ENCODE measurements around the gene TDRD15.
"Not testable (repeated sequence)": the region's sequence is repeated elsewhere in the genome, so short reads cannot be mapped to it uniquely, and the experiment has no call there.

TDRD15 gene

DNA sequence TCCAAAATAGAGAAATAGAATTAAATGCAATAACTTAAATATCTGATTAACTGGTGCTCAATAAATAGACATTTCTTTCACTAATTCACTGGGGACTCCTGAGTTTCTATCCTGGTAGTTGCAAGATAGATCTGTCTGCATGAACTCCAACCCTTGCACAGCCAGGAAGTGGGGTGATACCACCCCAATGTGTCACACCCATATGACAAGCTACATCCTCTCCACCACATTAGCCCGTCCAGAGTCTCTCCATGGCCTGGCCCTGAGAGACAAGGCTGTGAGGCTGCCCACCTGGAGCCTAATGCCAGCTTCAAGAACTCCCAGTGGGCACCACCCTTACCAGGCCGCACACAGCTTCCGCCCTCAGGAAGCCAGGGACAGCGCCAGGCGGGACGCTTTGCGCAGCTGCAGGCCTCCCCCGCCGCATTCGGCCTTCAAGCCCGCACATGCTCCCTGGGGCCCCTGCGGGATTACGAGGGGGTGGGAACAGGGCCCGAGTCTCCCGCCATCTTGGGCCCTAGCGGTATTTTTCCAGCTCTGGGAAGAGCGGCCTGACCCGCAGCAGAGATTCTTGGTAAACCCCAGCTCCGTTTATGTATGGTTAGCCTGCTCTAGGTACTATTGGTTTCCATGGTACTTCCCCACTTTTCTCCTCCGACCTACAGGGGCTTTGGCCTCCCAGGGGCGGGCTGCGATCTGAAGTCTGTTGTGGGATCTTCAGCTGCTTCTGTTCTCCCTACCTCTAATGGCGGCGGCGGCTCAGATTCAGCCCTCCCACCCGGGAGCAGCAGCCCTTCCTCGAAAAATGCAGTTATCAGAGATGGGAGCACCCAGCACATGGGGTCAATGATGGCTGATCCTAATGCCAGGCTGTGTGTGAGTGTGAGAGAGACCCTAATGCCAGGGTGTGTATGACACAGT is at the start of gene TDRD15:
Gene TDRD15, plus strand, starts transcription at position 496 of the 921 bp plus-strand sequence. CDS start 13,500 bp downstream, outside the sequence.
- DNase-seq, result no peak

DNA sequence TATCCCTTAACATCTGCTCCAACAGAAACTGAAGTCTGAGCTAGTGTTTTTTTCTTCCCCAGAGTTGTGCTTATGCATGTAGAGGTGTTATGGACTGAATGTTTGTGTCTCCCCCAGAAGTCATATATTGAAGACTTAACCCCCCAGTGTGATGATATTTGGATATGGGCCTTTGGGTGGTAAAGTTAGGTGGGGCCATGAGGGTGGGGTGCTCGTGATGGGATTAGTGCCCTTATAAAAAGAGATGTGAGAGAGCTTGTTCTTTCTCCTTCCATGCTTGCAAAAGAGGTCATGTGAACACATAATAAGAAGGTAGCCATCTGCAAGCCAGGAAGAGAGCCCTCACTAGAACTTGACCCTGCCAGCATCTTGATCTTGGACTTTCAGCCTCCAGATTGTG is 45.5 kb upstream of the TDRD15 start:
- DNase-seq, result no peak

DNA sequence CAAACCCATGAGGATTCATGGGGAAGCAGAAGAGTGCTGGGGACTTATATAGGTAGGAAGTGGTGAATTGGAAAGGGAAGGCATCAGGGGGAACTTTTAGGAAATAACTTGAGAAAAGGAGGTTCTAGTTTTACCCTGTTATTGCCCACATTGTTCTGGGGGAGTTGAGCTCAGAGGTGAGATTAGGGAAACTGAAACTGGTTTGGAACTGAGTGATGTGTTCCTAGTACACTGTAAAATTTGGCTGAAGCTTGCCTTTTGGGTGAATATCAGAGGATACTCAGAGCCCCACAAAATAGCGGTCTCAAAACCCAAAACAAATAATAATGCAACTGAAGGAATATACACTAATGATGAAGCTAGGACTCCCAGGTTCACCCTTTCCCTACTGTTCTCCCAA is 40.3 kb upstream of the TDRD15 start:
- no peak for DNase-seq

DNA sequence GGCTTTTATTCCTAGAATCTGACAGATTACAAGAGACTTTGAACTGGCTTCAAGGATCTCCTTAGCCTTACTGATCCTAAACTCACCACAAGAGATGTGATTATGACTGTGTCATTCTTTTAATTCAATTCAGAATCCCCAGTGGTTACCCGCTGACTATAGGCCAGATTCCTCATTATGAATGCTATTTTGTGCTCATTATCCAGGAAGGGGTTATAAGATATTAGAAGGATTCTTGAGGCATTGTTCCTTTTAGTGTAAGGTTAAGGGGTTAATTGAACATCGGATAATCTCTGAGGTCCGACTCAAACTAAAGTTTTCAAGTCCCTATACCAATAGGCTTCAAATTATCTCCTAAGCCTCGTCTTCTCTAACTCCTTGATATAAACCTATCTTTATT is 39.4 kb upstream of the TDRD15 start:
- no peak for DNase-seq

DNA sequence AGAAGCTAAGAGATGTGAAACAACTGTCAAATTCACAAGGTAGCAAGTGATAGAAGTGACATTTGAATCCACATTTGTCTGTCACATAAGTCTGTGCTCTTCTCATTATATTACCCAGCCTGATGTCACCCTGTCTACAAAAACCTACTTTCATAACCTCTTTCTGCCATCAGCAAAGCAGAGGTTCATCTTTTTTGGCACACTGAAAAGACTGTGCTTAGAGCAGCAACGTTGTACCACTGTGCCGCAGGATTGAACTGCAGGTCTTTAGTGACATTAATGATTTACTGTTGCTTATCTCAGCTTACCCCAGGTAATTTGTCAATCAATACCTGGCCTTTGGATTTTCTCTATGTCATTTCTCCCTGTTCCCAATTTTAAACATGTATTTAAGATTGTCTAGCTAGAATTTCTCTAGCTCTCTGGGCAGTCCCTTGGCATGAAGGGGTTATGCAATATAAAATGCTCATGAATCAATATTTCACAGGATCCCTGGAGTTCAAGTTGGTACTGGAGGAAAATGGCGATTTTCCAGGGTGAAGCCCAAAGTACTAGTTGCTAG is 31.4 kb upstream of the TDRD15 start:
- DNase-seq, result no peak

DNA sequence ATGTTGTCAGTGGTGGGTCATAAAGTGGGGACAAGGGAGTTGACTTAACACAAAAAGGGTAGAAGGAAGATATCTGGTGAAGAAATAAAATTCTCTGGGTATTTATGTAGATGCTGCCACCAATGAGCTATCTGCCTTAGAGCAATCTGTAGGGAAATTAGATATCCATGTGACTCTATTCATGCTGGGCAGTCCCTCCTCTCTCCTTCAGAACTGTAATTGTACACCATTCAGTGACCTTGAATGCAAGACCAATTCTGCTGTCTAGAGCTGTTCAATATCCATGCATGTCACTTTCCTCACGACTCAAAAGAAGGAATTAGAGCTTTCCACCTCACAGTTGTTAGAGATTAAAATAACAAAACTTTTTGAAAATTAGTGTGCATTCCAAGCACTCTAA is 28.6 kb upstream of the TDRD15 start:
- no peak for DNase-seq

DNA sequence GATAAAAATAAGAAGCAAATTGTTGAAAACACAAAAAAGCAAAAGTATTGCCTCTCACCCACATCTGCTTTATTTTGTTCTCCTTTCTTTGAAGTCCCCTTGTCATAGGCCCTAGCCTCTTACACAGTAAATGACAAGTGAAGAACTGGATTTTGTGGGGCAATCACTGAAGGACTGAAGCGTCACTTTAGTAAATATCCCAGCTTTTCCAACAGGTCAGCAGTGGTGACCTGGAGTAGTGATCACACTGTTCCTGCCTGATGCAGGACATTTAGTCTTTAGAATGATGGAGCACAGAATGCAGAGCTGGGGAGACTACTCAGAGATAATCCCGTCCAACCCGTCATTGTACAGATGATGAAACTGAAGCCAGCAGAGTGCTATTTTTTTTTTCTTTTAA is 28.1 kb upstream of the TDRD15 start:
- DNase-seq, result no peak

DNA sequence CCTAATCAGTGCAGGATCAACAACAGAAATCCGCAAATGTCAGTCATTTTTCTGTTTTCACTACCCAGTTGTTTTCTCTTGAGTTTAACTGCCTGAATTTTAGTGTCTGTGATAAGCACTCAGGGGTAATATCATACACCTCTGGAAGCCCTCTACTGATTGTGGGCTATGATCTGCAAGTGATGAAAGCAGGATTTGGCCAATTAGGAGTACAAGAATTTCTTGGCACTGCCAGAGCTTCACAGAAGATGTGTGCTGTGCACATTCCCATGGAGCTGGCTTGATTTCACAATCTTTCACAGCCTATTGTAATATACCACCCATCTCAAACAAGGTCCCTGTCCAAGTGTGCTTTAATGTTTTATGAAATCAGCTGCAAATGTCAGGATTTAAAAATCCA is 27.3 kb upstream of the TDRD15 start:
- no peak for DNase-seq

DNA sequence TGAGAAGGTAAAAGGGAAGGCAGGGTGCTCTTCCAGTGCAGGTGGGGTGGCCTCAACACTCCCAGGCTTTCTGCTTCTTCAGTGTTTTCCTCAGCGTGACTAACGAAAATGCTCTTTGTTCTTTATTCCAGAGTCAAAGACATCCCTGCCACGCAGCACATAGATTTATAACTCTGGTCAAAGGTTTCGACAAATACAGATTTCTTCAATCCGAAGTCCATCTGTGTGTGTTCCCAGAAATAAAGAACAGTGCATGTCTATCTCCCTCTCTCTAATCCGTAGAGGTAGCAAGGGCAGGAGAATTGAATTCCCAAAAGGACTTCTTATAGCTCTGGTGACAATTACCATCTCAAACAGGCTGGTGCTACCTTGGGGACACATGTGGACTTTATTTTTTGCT is 26.4 kb upstream of the TDRD15 start:
- no peak for DNase-seq

DNA sequence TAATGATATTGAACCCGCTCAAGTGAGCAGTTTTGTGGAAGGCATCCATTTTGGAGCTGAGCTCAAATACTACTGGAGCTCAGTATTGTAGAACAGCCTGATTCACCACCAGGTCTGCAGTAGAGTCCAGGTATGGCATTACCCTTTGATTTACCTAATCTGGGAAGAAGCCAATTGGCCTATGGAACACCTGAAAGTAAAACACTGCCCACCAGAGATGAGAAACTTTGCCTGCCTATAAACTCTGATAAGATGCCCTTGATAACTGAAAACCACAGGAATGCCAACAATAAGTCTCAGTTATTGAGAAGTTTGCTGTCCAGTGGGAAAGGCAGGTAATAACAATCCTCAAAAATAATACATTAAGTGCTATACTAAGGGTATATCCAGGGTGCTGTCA is 25.5 kb upstream of the TDRD15 start:
- DNase-seq, result no peak

DNA sequence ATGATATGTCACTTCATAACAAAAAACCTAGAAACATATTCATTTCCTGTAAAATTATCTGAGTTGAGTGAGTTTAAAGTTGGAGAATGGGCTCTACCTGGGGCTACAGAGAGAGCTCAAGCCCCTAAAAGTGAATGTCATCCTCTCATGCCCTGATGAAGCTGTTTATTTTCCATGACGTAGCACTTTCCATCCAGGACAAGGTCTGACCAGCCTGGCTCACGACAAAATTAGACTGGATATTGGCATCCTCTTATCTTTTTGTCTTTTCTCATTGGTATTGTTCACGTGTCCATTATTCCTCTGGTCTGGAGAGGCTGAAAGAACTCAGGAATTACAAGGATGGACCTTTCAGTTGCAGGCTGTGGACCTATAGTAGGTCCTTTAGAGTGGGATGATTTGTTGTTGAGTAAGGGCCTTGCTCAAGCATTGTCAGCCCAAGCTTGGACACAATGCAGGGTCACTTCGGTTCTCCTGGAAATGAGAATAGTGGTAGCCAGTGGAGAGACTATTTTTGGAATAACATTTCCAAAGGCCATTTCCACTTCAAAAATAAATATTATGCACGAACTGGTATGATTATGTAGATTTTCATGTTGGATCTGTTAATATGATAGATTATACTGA is 24.4 kb upstream of the TDRD15 start:
- no peak for DNase-seq

DNA sequence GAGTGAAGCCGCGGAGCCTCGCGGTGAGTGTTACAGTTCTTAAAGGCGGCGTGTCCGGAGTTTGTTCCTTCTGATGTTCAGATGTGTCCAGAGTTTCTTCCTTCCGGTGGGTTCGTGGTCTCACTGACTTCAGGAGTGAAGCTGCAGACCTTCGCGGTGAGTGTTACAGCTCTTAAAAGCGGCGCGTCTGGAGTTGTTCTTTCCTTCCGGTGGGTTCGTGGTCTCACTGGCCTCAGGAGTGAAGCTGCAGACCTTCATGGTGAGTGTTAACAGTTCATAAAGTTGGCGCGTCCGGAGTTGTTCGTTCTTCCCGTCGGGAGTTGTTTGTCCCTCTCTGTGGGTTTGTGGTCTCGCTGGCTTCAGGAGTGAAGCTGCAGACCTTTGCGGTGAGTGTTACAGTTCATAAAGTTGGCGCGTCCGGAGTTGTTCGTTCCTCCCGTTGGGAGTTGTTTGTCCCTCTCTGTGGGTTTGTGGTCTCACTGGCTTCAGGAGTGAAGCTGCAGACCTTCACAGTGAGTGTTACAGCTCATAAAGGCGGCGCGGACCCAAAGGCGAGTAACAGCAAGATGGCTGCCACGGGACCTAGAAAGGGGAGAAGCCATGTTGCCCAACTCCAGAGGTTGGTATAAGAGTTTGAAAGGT is 22.1 kb upstream of the TDRD15 start:
- DNase-seq, result not testable (repeated sequence)

DNA sequence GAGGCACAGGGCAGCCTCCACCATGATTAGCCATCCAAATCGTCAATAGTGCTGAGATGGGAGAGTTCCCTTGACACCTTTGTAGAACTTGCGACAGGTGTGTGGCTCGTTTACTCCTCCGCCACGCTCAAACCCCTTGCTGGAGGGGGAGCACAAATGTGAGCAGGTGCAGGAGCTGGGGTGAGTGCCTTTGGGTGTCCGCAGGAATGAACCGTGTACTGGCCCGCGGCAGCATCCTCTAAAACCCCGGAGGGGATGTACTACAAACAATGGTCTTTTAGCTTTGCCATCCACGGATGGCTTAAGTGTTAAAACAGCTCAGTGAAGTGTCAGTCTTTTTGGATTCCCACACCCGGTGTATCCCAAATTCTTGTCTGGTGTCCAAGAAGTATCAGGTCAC is 21.4 kb upstream of the TDRD15 start:
- no peak for DNase-seq

DNA sequence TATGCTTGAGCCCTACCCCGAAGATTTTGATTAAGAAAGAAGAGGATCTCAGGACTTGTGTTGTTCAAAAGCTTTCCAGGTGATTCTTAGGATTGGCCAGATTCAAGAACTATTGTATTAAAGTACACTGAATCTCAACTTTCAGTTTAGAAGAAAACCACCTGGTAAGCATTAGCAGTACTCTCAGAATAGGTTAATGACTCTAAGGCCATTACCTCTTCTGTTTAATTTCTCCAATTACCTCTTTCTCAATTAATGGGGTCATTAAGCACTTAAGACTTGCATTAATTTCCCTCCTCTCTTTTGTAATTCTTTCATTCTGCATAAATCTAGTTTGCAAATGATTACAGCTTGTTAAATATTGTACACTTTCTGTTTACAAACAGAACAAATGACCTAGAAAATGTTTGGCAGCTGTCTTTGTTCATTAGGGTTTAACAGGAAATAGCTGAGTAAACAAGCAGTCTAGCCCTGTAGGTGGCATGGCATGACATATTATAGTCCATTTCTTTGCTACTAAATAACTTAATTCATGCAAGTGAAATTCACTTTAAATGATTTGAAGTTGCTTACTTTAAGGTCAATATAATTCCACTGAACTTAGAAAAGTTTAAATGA is 20.4 kb upstream of the TDRD15 start:
- DNase-seq, result no peak

DNA sequence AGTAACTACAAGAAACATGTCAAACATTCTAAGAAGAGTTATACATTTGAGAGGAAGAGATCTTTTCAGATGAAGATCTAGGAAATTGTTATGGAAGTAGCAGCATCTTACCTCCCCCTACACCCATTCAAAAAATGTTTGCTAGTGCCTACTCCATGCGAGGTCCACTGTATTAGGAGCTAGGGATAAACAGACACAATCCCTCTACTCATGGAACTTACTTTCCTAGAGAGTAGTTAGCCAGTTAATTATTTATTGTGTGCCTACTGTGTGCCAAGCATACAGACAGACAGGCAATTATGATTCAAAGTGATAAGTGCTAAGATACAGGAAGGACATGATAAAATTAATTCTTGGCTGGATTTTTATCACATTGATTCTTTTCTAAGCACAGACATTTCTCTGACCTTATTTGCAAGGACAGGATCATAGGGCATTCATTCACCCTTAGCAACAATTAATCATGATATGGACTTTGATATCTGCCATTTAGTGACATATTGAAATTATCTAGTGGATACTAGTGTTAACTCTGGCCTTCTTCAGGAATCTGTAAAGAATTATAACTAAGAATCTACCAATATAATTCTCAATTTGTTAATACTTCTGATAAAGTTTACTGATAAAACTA is 19.6 kb upstream of the TDRD15 start:
- DNase-seq, result no peak

DNA sequence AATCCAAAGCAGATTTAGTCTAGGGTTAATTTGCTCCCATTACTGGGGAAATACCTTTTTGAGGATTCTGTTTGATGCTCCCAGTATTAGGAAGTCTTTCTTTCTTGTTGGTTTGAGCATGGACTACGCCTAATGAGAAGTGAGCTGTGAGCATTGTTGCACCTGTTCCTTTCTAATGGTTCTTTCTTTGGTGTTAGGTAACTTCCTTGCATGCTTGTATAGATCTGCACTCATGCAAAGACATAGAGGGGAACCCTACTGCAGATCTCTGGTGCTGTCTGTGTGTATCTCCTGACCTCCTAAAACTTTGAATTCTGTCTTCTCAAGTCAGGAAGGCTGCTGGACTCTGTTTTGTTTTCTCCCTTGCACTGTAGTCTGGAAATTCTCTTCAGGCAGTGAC is 12.8 kb upstream of the TDRD15 start:
- DNase-seq, result no peak

DNA sequence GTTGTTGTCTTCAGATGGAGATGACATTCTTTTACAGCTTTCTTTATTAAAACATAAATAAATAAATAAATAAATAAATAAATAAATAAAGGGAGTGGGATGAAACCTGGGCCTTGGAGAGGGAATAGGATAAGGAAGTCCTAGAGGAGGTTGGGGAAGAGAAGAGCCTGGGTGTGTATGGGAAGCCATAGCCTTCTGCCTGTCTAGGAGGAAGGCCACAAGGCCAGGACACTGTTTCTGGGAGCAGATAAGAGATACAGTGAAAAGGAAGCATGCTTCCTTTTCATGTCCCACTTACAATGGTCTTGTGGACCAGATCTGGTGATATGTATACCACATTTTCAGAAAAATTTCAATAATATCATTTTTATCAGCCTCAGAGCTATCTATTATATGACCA is 6.1 kb upstream of the TDRD15 start:
- no peak for DNase-seq

DNA sequence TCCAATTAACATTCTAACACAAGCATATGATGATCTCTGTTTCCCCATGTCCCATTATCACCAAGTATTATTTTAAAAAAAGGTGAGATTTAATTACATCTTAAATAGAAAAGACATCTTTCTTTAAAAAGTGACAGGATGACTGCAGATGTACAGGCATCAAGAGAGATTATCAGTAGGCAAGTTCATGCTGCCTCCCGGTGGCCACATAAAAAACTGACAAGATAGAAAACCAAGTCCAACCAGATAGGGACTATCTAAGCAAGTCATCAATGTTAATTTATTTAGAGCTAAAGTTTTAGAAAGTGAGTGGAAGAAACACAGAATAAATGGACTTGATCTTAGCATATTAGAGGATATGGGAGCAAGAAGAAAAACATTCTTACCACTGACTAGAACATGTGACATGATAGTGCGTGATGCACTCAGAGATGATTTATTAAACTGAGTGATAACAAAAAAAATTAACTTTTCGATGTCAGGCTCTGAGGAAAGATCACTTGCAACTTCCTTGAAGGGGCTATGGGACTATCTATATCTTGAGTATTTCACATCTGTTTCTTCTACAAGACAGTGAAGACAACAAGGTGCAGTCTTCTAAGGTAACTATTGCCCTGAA is 5.4 kb upstream of the TDRD15 start:
- peak; percentile 23 for DNase-seq

DNA sequence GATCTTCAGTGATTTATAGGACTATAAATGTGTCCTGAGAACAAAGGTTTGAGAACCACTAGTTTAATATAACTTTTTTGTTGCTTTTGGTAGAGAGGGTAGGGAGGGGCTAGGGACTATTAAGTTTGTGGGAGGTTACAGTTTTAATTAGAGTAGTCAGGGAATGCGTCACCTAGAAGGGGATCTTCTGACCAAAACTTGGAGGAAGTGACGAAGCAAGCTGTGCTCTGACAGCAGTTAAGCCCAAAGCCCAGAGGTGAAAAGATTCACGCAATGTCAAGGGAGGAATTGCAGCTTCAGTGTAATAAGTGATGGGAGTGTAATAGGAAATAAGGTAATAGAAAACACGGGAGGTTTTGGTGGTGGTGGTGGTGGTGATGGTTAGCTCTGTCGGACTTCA is 8.1 kb downstream of the TDRD15 start:
- DNase-seq, result no peak

DNA sequence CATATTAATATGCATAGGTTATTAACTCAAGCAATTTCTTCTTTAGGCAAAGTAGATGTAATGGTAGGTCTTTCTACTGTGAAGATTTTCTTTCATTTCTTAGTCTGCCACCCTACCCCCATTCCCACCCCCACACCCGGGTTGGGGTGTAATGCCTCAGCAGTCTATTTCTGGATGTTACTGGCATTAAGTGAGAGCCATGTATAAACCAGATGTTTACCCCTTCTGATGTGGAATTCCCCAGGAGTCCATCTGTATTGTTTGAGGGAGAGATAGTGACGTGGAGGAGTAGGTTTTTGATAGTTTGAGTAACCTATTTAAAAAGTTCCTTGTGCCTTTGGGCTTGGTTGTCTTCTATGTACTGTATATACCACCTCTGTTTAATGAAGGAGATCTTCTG is 11.8 kb downstream of the TDRD15 start:
- no peak for DNase-seq

DNA sequence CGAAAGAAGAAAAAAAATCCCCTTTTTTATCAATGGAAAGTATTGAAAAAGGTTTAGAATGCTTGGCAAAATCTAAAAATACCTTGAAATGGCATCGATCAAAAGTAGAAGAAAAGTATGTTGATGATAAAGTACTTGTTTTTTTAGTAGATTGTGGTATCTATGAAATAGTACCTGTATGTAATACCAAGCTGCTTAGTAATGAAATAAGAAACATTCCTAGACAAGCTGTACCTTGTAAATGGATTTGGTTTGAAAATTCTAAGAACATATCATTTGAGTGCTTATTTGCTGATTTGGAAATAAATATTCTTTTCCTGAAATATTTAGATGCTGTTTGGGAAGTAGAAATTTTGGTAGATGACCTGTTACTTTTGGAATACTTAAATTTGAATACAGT is 18.4 kb downstream of the TDRD15 start:
- no peak for DNase-seq

DNA sequence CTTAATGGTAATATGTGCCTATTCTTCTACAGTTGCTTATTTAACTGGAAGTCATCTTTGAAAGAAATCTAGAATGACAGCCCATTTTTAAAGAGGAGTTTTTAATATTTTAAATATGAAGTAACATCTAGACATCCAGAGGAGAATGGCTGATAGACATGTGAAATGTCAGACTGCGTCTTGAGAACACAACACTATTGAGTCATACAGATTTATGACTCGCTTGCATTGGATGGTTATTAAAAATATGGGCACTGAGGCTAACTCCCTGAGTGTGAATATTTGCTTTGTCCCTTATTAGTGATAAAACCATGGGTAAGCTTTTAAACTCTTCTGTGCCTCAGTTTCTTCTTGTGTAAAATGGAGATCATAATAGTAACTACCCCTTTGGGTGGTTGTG is 22.9 kb downstream of the TDRD15 start:
- no peak for DNase-seq

Measured in HCEC 1CT (cell line).